SK-N-SH (cell line): Measurements from ENCODE around the gene SLC4A8.

Experiments used
- CTCF ChIP-seq: fragments of 200-600 bp; sonication (generic); IDR thresholded peaks from 2 replicates; pipeline ENCODE4 v1.6.1; 2017; ENCODE audit warnings: antibody characterized with exemption, mild to moderate bottlenecking, moderate library complexity
- NRF1 ChIP-seq: IDR thresholded peaks from 2 replicates; pipeline ENCODE4 v1.6.1; 2012; ENCODE audit warnings: low read depth, mild to moderate bottlenecking, low read length

- TF ChIP-seq CTCF: no peak
- TF ChIP-seq NRF1: no peak
Measured at GRCh38 chr12:51507178-51507577, 82.5 kb downstream of the SLC4A8 start.
